SKM-1 (cell line): ENCODE measurements around the gene SAP130.
"Not testable (repeated sequence)": the region's sequence is repeated elsewhere in the genome, so short reads cannot be mapped to it uniquely, and the experiment has no call there.

Source experiments
- DNase-seq: peaks from one replicate; lab custom pipeline; 2025; ENCODE audit not compliant: unreplicated experiment; lab: John Stamatoyannopoulos, UW

The SAP130 gene

GRCh38 chr2:127953849-127954248 lies 74.0 kb downstream of the SAP130 start:
- no peak for DNase-seq

- no peak for DNase-seq
These were observed 74.6 kb downstream of the SAP130 start for GRCh38 chr2:127953128-127953718.

GRCh38 chr2:127951026-127951425 lies 76.8 kb downstream of the SAP130 start:
- no peak for DNase-seq

- no peak for DNase-seq
These were observed 77.6 kb downstream of the SAP130 start for GRCh38 chr2:127950264-127950663.

GRCh38 chr2:127945281-127945680 lies 82.6 kb downstream of the SAP130 start:
- DNase-seq = no peak

GRCh38 chr2:127943186-127943585 lies 84.7 kb downstream of the SAP130 start:
- DNase-seq = no peak

GRCh38 chr2:127942002-127942401 lies 85.9 kb downstream of the SAP130 start:
- no peak for DNase-seq

- no peak for DNase-seq
These were observed 86.4 kb downstream of the SAP130 start for GRCh38 chr2:127941461-127941860.

- no peak for DNase-seq
These were observed 87.2 kb downstream of the SAP130 start for GRCh38 chr2:127940641-127941040.

- no peak for DNase-seq
These were observed 92.5 kb downstream of the SAP130 start for GRCh38 chr2:127935337-127935736.

GRCh38 chr2:127932199-127932876 lies 95.5 kb downstream of the SAP130 start:
- DNase-seq = no peak

GRCh38 chr2:127929449-127929848 lies 98.4 kb downstream of the SAP130 start:
- no peak for DNase-seq

GRCh38 chr2:127927384-127927783 lies 100.5 kb downstream of the SAP130 start:
- DNase-seq = no peak

GRCh38 chr2:127917916-127918315 lies 109.9 kb downstream of the SAP130 start:
- DNase-seq = no peak

- DNase-seq = no peak
These were observed 113.9 kb downstream of the SAP130 start for GRCh38 chr2:127913808-127914457.

- no peak for DNase-seq
These were observed 116.1 kb downstream of the SAP130 start for GRCh38 chr2:127911737-127912136.

- DNase-seq = no peak
These were observed 117.4 kb downstream of the SAP130 start for GRCh38 chr2:127910415-127910814.

- DNase-seq = no peak
These were observed 118.8 kb downstream of the SAP130 start for GRCh38 chr2:127909019-127909418.

GRCh38 chr2:127907733-127908400 lies 120.0 kb downstream of the SAP130 start:
- not testable (repeated sequence) for DNase-seq

- DNase-seq = no peak
These were observed 121.5 kb downstream of the SAP130 start for GRCh38 chr2:127906206-127906926.
